Activated T-cell treated with anti-CD3 and anti-CD28 coated beads, Interleukin-2, amount 50 U/mL, for 48 hours (primary cell): Measurements from ENCODE around the gene TBXAS1.
A peak's percentile ranks its signal among the peaks of the same experiment; 100 is the strongest.

Experiments used
- DNase-seq, 2 experiments: peaks; one replicate each; pipeline ENCODE4 v3.0.0-alpha.2; 2020

The TBXAS1 gene

DNA sequence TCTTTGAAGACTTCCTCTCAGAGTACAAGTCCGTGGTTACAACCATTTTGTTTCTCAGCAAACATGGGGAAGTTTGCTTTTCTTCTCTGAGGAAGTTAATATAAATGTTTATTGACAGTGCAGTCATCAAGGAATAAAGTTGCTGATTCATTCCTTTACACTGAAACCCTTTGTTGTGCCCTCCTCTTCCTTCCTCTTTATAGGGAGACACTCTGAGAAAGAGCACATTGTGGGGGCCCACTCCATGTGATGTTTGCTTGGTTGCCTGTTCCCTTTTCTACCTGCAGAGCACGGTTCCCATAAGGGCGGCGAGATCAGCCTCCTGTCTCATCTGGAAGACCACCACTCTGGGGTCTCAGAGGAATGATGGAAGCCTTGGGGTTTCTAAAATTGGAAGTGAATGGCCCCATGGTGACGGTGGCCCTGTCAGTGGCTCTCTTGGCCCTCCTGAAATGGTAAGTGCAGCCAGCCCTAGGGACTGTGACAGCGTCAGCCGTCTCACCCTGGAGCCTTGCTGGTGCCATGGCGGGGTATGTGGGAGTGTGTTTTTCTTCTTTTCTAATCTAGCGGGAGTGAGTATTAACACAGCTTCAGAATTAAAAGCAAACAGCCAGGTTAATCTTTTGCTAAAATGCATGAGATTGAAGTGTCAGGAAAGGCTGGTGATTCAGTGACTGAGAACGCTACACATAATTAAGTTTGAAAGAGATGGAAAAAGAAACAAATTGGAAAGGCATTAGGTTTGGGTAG, at the start of gene TBXAS1:
TBXAS1 (plus strand) TSS at position 240 of the 750 bp plus-strand sequence; CDS start at position 367, 127 bp downstream.
- peak; percentile 38 to 42 for DNase-seq

GRCh38 chr7:139782932-139783331, 46.1 kb upstream of the TBXAS1 start:
- no peak for DNase-seq

GRCh38 chr7:139783647-139784385, 45.2 kb upstream of the TBXAS1 start:
- DNase-seq = no peak

DNA sequence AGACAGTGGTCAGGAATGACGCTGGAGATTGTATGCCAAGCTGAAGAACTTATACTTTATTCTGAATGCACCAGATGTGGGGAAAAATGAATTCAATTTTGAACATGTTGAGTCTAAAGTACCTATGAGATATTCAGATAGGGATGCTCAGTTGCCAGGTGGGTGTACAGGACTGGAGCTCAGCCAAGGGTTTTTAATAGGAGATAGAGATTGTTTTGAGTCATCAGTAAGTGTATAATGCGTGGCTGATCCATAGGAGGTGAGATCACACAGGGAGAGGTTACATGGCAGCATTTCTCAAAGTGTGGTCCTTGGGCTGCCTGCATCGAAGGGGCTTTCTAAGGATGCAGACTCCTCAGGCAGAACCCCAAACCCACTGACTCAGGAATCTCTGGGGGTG, 44.4 kb upstream of the TBXAS1 start:
- DNase-seq = no peak

DNA sequence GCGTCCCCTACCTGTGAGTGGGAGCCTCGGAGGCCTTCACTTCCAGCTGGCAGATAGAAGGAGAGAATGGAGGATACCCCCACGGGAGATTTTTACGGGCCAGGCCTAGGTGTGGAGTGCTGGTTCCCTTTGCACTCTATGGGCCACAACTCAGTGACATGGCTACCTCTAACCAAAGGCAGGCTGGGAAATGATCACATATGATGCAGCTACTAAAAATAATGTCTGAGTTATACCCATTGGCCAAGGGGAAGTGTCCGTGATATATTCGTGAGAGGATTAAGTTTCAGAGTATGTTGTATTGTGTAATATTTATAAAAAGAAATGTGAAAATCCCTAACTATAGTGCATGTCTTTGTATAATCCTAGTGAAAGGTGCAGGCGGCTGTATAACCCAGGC, 37.7 kb upstream of the TBXAS1 start:
- DNase-seq = no peak

DNA sequence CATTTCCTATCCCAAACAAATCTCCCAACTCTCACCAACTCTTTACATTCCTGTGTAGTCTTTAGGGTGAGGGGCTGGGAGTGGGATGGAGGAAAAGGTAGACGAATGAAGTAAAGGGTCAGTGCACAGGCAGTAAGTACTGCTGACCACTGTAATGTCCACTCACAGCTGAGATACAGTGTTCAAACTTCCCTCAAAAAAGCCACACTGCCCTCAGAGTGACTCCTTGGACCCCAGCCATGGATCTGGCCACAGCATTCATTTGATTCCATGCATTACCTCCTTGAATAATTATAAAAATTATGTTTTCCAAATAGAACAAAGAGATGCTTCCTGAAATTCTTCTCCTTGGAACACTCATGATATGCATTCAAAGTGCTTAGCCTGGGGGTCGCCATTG, 31.5 kb upstream of the TBXAS1 start:
- DNase-seq = no peak

GRCh38 chr7:139798221-139798620, 30.8 kb upstream of the TBXAS1 start:
- no peak for DNase-seq

- no peak for DNase-seq
These were observed 30.2 kb upstream of the TBXAS1 start for GRCh38 chr7:139798892-139799291.

- no peak for DNase-seq
These were observed 29.5 kb upstream of the TBXAS1 start for GRCh38 chr7:139799586-139799985.

DNA sequence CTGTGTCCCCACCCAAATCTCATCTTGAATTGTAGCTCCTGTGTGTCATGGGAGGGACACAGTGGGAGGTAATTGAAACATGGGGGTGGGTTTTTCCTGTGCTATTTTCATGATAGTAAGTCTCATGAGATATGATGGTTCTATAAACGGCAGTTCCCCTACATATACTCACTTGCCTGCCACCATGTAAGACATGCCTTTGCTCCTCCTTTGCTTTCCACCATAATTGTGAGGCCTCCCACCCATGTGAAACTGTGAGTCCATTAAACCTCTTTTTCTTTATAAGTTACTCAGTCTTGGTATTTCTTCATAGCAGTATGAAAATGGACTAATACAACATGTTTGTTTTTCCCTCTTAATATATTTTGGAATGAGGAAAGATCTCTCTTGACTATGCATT, 24.5 kb upstream of the TBXAS1 start:
- no peak for DNase-seq

- no peak for DNase-seq
These were observed 22.1 kb upstream of the TBXAS1 start for GRCh38 chr7:139807009-139807408.

- no peak for DNase-seq
These were observed 20.6 kb upstream of the TBXAS1 start for GRCh38 chr7:139808427-139808826.

DNA sequence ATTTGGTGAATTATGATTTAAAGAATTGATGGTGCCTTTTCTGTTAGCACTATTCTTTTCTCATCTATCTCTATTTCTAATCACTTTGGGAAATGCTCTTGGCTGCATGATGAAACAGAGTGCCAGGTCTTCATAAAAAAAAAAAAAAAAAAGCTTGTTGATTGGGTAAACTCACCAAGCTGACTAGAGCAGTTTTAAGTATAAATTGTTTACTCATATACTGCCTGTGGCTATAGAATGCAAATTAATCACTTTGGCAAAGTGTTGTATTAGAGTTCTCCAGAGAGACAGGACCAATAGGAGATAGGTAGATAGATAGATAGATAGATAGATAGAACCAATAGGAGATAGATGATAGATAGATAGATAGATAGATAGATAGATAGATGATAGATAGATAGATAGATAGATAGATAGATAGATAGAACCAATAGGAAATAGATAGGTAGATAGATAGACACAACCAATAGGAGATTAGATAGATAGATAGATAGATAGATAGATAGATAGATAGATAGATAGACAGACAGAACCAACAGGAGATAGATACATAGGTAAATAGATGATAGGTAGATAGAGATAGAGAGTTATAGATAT, 20.1 kb upstream of the TBXAS1 start:
- DNase-seq = no peak

- DNase-seq = no peak
These were observed 18.0 kb upstream of the TBXAS1 start for GRCh38 chr7:139811066-139811465.

GRCh38 chr7:139813151-139813550, 15.9 kb upstream of the TBXAS1 start:
- no peak for DNase-seq

DNA sequence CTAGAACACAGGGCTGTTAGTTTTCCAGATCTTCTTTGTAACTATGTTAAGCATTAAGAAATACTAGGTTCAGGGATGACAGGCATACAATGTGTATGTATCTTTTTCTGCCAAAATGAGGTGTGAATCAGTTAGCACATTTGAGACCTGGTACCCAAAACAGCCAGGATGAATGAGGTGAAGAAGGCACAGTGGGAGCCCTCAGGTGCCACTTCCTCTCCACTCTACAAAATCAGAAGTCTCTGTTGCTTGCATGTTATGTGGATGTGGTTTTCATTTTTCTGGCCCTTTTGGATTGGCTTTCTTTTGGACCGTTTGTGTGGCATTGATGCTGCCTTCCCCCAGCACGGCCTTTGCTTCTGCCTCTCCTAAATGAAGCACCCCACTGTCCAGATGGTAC, 15.4 kb upstream of the TBXAS1 start:
- no peak for DNase-seq

DNA sequence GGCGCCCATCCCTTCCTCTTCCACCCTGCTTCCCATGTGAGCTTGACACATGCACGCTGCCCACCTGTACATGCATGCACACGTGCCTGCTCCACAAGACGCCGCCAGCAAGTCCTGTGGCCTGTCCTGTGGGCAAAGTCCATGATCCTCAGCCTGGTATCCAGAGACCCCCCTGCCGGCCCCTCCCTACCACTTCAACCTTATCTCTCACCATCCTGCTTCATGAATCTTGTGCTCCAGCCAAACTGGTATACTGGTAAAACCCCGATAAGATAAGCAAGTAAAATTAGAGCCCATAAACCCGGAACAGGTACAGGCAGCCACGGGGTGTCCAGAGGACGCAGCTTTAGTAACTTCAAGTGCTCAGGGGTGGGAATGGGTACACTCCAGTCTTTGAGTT, 11.8 kb upstream of the TBXAS1 start:
- DNase-seq = no peak

- no peak for DNase-seq
These were observed 9.0 kb upstream of the TBXAS1 start for GRCh38 chr7:139820089-139820488.

GRCh38 chr7:139821349-139822105, 7.5 kb upstream of the TBXAS1 start:
- no peak for DNase-seq

- DNase-seq = no peak
These were observed 6.2 kb upstream of the TBXAS1 start for GRCh38 chr7:139822855-139823254.

DNA sequence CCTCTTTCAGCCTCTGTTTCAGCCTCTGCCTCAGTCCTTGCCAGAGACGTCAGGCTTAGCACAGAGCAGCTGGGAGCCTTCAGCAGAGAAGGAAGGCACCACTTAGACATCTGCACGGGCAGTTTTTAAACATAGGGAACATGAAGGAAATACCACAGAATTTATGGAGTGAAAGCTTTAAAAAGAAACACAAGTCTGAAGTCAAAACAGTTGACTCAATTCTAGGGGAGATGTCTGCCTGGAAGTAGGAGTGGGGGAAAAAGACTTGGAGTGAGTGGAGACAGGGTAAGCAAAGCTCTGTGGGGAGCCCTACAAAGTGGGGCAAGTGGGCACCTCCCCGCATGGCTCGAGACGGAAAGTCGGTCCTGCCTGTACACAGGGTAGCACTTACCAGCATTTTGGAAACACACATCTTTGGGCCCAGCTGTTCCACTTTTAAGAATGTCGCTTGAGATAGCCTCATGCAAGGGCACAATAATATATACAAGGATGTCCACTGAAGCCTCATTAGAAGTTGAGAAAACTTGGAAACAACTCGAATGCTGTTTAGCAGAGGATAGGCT, 5.0 kb upstream of the TBXAS1 start:
- no peak for DNase-seq

- no peak for DNase-seq
These were observed 3.3 kb upstream of the TBXAS1 start for GRCh38 chr7:139825666-139826290.
